Measurements from ENCODE around the gene GALNS.

DNA sequence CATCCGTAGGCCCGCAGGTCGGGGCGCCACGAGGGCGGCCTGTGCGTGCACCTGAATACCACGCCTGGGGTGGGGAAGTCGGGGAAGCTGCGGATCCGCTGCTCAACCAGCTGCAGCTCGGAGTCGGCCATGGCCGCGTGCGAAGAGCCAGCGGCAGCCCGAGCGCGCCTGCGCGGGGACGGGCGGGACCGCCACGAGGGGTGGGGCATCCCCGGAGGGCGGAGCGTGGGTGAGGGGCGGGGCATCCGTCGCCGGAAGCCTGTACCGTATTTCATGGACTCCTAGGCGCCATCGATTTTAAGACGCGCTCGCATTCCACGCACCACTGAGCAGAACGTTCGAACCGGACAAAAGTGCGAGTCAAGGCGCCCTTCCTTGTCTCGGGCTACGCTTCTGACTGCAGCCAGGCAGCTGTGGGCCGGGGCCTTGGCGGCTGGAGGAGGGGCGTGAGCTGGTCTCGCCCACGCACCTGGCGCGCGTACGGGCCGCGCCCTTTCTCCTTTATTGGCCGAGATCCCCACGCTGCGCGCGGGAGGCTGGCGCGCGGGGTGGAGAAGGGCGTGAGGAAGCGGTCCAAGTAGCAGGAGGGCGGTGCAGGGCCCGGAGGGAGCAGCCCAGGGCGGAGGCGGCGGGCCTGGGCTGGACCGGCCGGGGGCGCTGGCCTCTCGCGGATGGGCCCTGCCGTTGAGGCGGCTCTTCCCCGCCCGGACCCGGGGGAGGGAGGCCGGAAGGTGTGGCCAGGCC, 44.8 kb downstream of the GALNS start, which contains the start of gene APRT:
- TF ChIP-seq ZNF274 (IDR thresholded peaks at IDR 0.05; ENCODE audit: low read depth, low read length) (no peak), YY1 (IDR thresholded peaks at IDR 0.05; ENCODE audit: insufficient read depth, insufficient read length) (peak; percentile 42), SUZ12 (IDR thresholded peaks at IDR 0.05; ENCODE audit: extremely low read depth, insufficient read depth, insufficient read length) (no peak)

Measured in NT2/D1 (cell line).